GM19328 (cell line): ENCODE measurements around the gene TUBA4B.
"Not testable (repeated sequence)": the region's sequence is repeated elsewhere in the genome, so short reads cannot be mapped to it uniquely, and the experiment has no call there.

ENCODE experiments used
- ATAC-seq: cut with Tn5 transposase; IDR thresholded peaks from one replicate; pipeline ENCODE4 v1.9.1; 2021; ENCODE audit warnings: mild to moderate bottlenecking, moderate library complexity; ENCODE audit not compliant: unreplicated experiment

TUBA4B gene

GRCh38 chr2:219247678-219248642 lies 5.1 kb upstream of the TUBA4B start:
- ATAC-seq: no peak

- ATAC-seq: no peak
Observed at GRCh38 chr2:219248845-219249202, 4.2 kb upstream of the TUBA4B start.

GRCh38 chr2:219249203-219249980 lies 3.7 kb upstream of the TUBA4B start:
- no peak for ATAC-seq

DNA sequence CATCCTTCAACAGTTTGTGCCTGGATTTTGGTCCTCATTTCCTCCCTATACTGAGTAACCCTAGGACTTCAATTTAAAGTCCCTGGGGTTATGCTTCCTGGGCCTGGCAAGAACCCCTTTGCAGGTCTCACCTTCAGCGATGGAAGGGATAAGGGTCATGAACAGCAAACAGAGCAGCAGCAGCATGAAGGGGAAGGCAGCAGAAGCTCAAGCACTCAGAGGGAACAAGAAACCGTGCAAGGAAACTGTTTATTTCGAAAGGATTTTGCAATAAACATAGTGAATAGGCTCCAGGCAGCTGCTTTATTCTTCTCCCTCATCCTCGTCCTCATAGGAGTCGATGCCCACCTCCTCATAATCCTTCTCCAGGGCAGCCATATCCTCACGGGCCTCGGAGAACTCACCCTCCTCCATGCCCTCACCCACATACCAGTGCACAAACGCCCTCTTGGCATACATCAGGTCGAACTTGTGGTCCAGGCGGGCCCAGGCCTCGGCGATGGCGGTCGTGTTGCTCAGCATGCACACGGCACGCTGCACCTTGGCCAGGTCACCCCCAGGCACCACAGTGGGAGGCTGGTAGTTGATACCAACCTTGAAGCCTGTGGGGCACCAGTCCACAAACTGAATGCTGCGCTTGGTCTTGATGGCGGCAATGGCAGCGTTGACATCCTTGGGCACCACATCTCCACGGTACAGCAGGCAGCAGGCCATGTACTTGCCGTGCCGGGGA lies 2.8 kb upstream of the TUBA4B start:
- ATAC-seq: no peak

GRCh38 chr2:219251656-219252055 lies 1.4 kb upstream of the TUBA4B start:
- no peak for ATAC-seq

- no peak for ATAC-seq
Observed at GRCh38 chr2:219252084-219252483, 959 bp upstream of the TUBA4B start.

DNA sequence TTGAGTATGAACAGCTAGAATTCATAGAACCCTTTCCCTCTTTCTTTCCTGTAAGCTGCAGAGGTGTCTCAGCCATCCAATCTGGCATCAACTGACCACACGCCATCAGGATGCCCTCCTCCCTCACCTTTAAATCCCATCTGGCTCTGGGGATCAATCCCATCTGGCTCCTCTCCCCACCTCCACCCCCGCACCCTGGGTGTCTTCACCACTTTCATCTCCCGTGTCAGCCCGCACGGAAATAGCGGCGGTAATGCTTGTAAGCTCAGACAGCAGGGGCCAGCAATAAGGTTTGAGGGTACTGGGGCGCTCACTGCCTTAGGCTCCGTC lies 508 bp upstream of the TUBA4B start:
- ATAC-seq: no peak

DNA sequence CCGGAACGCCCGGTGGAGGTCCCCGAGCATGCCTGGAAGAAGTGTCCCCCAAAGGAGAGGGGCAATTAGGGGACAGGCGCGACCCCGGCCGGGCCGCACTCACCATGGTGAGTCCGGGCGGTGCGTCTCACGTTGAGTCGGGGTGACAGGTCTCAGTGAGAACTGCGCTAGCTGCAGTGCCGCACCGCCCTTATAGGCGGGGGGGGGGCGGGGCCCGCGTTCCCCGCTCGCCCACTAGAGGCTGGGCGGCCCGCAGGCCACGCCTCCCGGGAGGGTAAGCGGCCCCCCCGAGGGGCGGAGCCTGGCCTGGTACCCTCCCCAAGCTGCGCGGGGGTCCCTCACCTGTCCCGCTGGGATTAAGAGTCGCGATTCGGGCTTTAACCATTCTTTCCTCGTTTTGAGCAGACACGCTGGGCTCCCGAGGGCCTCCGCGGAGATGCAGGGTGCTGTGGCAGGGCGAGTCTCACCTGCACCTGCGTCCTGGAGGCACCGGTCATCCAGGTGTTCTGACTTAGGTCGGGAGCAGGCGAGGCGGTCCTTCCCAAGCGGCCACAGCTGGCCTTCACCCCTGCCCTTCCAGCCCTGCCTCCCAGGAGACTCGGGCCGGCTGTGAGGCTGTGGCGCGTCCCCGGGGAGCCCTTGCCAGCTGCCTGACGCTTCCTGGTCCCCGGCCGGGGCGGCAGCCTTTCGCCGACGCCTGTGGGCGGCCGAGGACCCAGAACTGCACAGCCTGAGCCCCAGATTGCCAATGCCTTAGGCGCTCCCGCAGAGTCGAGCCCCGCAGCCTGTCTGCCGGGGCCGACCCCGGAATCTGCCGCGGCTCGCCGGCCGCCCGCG lies 928 bp downstream of the TUBA4B start, which contains the start of gene TUBA4A:
Gene TUBA4A (minus strand): TSS at position 166 of the 837 bp plus-strand sequence. CDS start 60 bp downstream, at position 106.
- peak; percentile 60 for ATAC-seq

DNA sequence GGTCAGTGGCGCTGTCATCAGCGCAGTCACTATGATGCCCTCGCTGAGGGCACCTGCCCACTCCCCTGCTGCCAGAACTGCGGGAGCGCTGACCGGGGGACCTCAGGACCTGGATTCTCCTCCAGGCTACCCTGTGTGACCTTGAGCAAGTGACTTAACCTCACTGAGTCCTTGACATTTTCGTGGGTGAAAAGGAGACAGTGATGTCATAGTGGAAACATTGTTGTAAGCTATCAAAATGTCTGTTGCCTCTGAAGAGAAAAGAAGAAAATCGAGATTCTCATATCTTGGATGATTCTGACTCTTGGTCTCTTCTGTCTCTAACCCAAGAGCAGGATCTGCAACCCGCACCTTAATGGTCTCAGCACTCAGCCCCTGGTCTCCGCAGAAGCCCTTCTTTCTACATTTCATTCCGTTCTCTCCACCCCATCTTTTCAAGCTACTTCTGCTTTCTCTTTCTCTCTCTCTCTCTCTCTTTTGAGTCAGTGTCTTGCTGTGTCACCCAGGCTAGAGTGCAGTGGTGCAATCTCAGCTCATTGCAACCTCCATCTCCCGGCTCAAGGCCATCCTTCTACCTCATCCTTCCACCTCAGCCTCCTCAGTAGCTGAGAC lies 1.7 kb downstream of the TUBA4B start:
- ATAC-seq: peak; percentile 22

- not testable (repeated sequence) for ATAC-seq
Observed at GRCh38 chr2:219258942-219259341, 5.9 kb downstream of the TUBA4B start.

- no peak for ATAC-seq
Observed at GRCh38 chr2:219261024-219261855, 8.2 kb downstream of the TUBA4B start.

DNA sequence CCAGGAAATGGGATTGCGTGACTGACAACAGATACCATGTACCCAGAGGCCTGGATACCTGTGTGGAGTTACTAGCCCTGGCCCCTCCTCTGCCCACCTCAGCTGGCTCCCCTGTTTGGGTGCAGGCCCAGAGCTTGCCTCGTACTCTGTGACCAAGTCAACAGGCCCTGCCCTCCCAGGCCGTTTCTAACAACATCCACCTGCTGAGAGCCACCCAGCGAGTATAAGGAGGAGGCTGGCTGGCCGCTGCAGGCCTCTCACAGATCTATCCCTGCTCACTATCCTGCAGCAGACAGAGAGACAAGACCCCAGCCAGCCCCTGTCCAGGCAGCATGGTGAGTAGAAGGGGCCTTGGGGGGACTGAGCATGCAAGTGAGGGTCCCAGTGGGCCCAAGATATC lies 13.2 kb downstream of the TUBA4B start:
- no peak for ATAC-seq

- ATAC-seq: no peak
Observed at GRCh38 chr2:219266886-219267285, 13.8 kb downstream of the TUBA4B start.

DNA sequence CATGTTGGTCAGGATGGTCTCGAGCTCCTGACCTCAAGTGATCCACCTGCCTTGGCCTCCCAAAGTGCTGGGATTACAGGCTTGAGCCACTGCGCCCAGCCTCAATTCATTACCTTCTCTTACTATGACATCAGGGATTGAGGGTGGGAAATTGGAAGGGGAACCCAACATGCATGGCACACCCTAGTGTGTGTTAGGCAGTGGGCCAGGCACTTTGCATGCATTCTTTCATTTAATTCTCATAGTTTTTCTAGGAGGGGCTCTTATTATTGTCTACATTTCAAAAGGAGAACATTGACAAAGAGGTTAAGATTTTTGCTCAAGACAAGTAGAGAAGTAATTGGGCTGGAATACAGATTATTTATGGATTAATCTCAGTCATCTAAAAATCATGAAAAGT lies 15.3 kb downstream of the TUBA4B start:
- no peak for ATAC-seq

- no peak for ATAC-seq
Observed at GRCh38 chr2:219269362-219270054, 16.5 kb downstream of the TUBA4B start.

GRCh38 chr2:219270055-219270372 lies 17.0 kb downstream of the TUBA4B start:
- no peak for ATAC-seq

DNA sequence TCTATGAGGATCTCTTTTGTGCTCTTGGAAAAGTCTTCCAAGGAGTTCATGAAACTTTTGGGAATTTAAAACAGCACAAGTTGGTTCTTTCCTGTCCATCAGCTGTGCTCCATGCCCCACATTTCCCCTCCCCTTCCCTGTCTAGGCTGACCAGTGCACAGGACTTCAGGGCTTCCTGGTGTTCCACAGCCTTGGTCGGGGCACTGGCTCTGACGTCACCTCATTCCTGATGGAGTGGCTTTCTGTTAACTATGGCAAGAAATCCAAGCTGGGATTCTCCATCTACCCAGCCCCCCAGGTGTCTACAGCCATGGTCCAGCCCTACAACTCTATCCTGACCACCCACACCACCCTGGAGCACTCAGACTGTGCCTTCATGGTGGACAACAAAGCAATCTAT lies 18.0 kb downstream of the TUBA4B start:
- no peak for ATAC-seq

GRCh38 chr2:219272356-219272755 lies 19.3 kb downstream of the TUBA4B start:
- ATAC-seq: no peak

DNA sequence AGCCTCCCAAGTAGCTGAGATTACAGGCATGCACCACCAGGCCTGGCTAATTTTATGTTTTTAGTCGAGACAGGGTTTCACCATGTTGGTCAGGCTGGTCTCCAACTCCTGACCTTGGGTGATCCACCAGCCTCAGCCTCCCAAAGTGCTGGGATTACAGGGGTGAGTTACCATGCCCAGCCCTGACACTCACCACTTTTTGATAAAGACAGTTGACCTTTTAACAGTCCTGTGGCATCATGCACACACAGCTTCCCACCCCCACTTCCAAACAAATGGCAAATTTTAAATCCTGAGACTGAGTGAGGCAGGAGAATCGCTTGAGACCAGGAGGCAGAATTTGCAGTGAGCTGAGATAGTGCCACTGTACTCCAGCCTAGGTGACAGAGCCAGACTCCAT lies 20.0 kb downstream of the TUBA4B start:
- no peak for ATAC-seq
